ENCODE results near the gene SMARCA5. TPM values are rescaled to one million over a fixed set of nuclear protein-coding genes. Genes with fewer than 3 reads are reported as not detected.

The SMARCA5 gene
- total and polyA plus RNA-seq, 9 of the 15 experiments (the other 6 are each of a cell fraction or from before 2014, with no cell fraction given): 21.6 to 57.8 (median 34.6) TPM

- no peak for TF ChIP-seq MGA (IDR thresholded peaks at IDR 0.05)
- no peak for TF ChIP-seq ARNT (IDR thresholded peaks at IDR 0.05)
- TF ChIP-seq EP400 (IDR thresholded peaks at IDR 0.05): no peak
- TF ChIP-seq RBFOX2 (IDR thresholded peaks at IDR 0.05; ENCODE audit: low read depth, low read length): no peak
- TF ChIP-seq GMEB1 (CRISPR knock-in tag; IDR thresholded peaks at IDR 0.05): no peak
- no peak for TF ChIP-seq NR0B1 (IDR thresholded peaks at IDR 0.05; ENCODE audit: partially characterized antibody)
Observed at GRCh38 chr4:143489106-143489505, 24.4 kb upstream of the SMARCA5 start (continued).

Data from K562 (cell line).